B cell (primary cell): ENCODE measurements around the gene ZNF691. TPM values are rescaled to one million over a fixed set of nuclear protein-coding genes. Genes with fewer than 3 reads are reported as not detected.
A peak's percentile ranks its signal among the peaks of the same experiment; 100 is the strongest.

Experiments
- ATAC-seq: fragments of 200-7000 bp; cut with Tn5 transposase; one replicate; pipeline ENCODE4 v1.10.0; 2021; ENCODE audit warnings: low read depth, mild to moderate bottlenecking, moderate number of reproducible peaks, moderate library complexity
- CTCF ChIA-PET: fragments of 350-600 bp; sonication (Branson Sonifier 250); formaldehyde crosslinking; loops from one replicate; lab custom pipeline; 2021; ENCODE audit warnings: antibody characterized with exemption, inconsistent platforms; lab: Charles Lee
- POLR2A ChIA-PET: fragments of 350-600 bp; sonication (Branson Sonifier 250); formaldehyde crosslinking; loops from one replicate; lab custom pipeline; 2021; ENCODE audit warnings: antibody characterized with exemption; lab: Charles Lee
- DNase-seq: peaks from one replicate; pipeline ENCODE4 v3.0.0; 2013
- H2AFZ ChIP-seq: 2 replicates; pipeline ENCODE4 v1.6.1; 2012; ENCODE audit warnings: mild to moderate bottlenecking, low read depth, low read length; ENCODE audit not compliant: insufficient read depth, poor library complexity, severe bottlenecking
- H3K27ac ChIP-seq, 2 donors: 1 replicate in 1 of 2; 2 replicates in 1 of 2; pipeline ENCODE4 v1.5.1; 2012 to 2013; ENCODE audit warnings: low read length in 2 of 2, mild to moderate bottlenecking in 2 of 2, moderate library complexity in 1 of 2
- H3K27me3 ChIP-seq, 4 experiments: fragments of 200-600 bp in 1 of 4; sonication (generic) in 1 of 4; replicated peaks in 1 of 4; 1 replicate in 2 of 4; 2 replicates in 2 of 4; pipeline versions ENCODE4 v1.6.1 to v1.7.0; 2013 to 2016; ENCODE audit warnings: low read length in 3 of 4, mild to moderate bottlenecking in 2 of 4, mixed read lengths in 1 of 4, moderate library complexity in 1 of 4; ENCODE audit not compliant: insufficient read depth in 4 of 4, control insufficient read depth in 3 of 4; ENCODE audit errors: control extremely low read depth in 1 of 4
- H3K36me3 ChIP-seq, 2 experiments: replicated peaks in 1 of 2; 1 replicate in 1 of 2; 2 replicates in 1 of 2; pipeline versions ENCODE4 v1.6.1 to v1.7.1; 2013; ENCODE audit warnings: low read length in 1 of 2; ENCODE audit not compliant: insufficient read depth in 2 of 2, control insufficient read depth in 1 of 2; ENCODE audit errors: control extremely low read depth in 1 of 2, extremely low read depth in 1 of 2
- H3K4me1 ChIP-seq, 2 donors: fragments of 200-600 bp in 1 of 2; sonication (generic) in 1 of 2; 1 replicate in 1 of 2; 2 replicates in 1 of 2; pipeline versions ENCODE4 v1.5.1 to v1.6.1; 2013 to 2017; ENCODE audit warnings: low read length in 2 of 2; ENCODE audit not compliant: control insufficient read depth in 2 of 2, insufficient read depth in 2 of 2
- H3K4me2 ChIP-seq: replicated peaks from 2 replicates; pipeline ENCODE3; 2012; ENCODE audit warnings: mild to moderate bottlenecking, low read depth, low read length; ENCODE audit not compliant: poor library complexity, severe bottlenecking
- H3K4me3 ChIP-seq, 5 experiments: fragments of 200-600 bp in 1 of 5; sonication (generic) in 1 of 5; 1 replicate in 3 of 5; 2 replicates in 2 of 5; pipeline versions ENCODE4 v1.5.1 to v1.7.0; 2011 to 2016; ENCODE audit warnings: low read length in 4 of 5, mild to moderate bottlenecking in 4 of 5, low read depth in 2 of 5, control low read depth in 1 of 5, moderate library complexity in 1 of 5; ENCODE audit not compliant: insufficient read depth in 1 of 5; ENCODE audit errors: control extremely low read depth in 1 of 5, extremely low read depth in 1 of 5
- H3K79me2 ChIP-seq: fragments of 200-600 bp; sonication (generic); one replicate; pipeline ENCODE4 v1.6.0; 2016; ENCODE audit warnings: low read length; ENCODE audit not compliant: control insufficient read depth, insufficient read depth
- H3K9ac ChIP-seq: fragments of 200-600 bp; sonication (generic); 2 replicates; pipeline ENCODE4 v1.6.1; 2017; ENCODE audit warnings: mild to moderate bottlenecking, low read length, moderate library complexity
- H3K9me3 ChIP-seq, 3 donors: one replicate each; pipeline versions ENCODE4 v1.6.1 to v1.7.1; 2013; ENCODE audit warnings: low read length in 2 of 3; ENCODE audit not compliant: control insufficient read depth in 2 of 3, insufficient read depth in 1 of 3; ENCODE audit errors: control extremely low read depth in 1 of 3
- H4K20me1 ChIP-seq: 2 replicates; pipeline ENCODE4 v1.6.0; 2012; ENCODE audit warnings: mild to moderate bottlenecking, low read length; ENCODE audit not compliant: insufficient read depth, control insufficient read depth, poor library complexity, severe bottlenecking
- H3K27ac Mint-ChIP-seq: one replicate; pipeline ENCODE4 v1.8.0; 2021; ENCODE audit warnings: mixed read lengths
- H3K27me3 Mint-ChIP-seq: one replicate; pipeline ENCODE4 v1.8.0; 2021; ENCODE audit warnings: mixed read lengths
- H3K4me1 Mint-ChIP-seq: one replicate; pipeline ENCODE4 v1.8.0; 2021; ENCODE audit warnings: mixed read lengths
- H3K4me3 Mint-ChIP-seq: one replicate; pipeline ENCODE4 v1.8.0; 2021; ENCODE audit warnings: mixed read lengths
- H3K9me3 Mint-ChIP-seq: one replicate; pipeline ENCODE4 v1.8.0; 2022; ENCODE audit warnings: mixed read lengths; ENCODE audit not compliant: insufficient read depth
- CTCF ChIP-seq: fragments of 200-600 bp; IDR thresholded peaks from one replicate; pipeline ENCODE4 v1.8.0; 2022; ENCODE audit warnings: antibody characterized with exemption, mild to moderate bottlenecking
- EZH2 ChIP-seq: IDR thresholded peaks from 2 replicates; pipeline ENCODE4 v1.6.1; 2012; ENCODE audit warnings: borderline replicate concordance, low read depth, mild to moderate bottlenecking, moderate library complexity, low read length; ENCODE audit not compliant: insufficient read depth, poor library complexity, severe bottlenecking
- WGBS: methylation state at CpG from one replicate; pipeline ENCODE4 v1.1.5; 2013; ENCODE audit warnings: missing lambda C conversion rate; ENCODE audit not compliant: insufficient coverage; 5-methylcytosine and 5-hydroxymethylcytosine counted together
- intact Hi-C: fragments of 100-400 bp; cut with micrococcal nuclease; formaldehyde crosslinking; loops from one replicate; pipeline ENCODE4 v1.10.0; 2022
- polyA plus RNA-seq: library from polyadenylated mRNA; depleted of rRNA; stranded (reverse); fragments of >200 nt; gene quantifications from 2 replicates; pipeline ENCODE4 v1.2.3, GENCODE V29; 2012
- total RNA-seq, 2 donors: library from RNA; stranded (reverse); fragments of 120-200 nt in 1 of 2; gene quantifications; 1 replicate in 1 of 2; 2 replicates in 1 of 2; pipeline versions ENCODE4 v1.2.3 to v1.2.4, GENCODE V29; 2013 to 2022

Gene ZNF691
- total and polyA plus RNA-seq, 2 donors (not counting 1 experiment from before 2014, with no cell fraction given), result 12.4 to 17.1 TPM

- intact Hi-C loops, result loop anchor here (2.0 to 5.0 kb wide), 5 partner anchors 74 to 811 kb away; partner anchors contain the start of genes CDC20, PPCS, YBX1 and ZMYND12
Observed at GRCh38 chr1:42847721-42848460, 1.5 kb downstream of the ZNF691 start.

More at GRCh38 chr1:42847721-42848460, 1.5 kb downstream of the ZNF691 start:
- Histone ChIP-seq H3K9me3 (peaks cover 0 to 10% (median 0%) of the 10 kb centered on the region in 3 donors), H3K36me3 (peaks cover 0 to 5% of the 10 kb centered on the region in 2 experiments), H3K27me3 (no peaks in the 10 kb centered on the region), H2AFZ (no peak overlapping the region), H4K20me1 (no peaks in the 10 kb centered on the region), H3K79me2 (peaks cover 12% of the 10 kb centered on the region), H3K4me2 (peak overlapping the region; percentile 87), H3K9ac (no peak overlapping the region), H3K4me1 (peaks cover 28 to 38% of the 10 kb centered on the region in 2 donors), H3K4me3 (peak overlapping the region in 1 of 5 experiments; percentile 90), H3K27ac (no peak overlapping the region)
- ChIA-PET CTCF (interaction anchor here (1.9 to 3.4 kb wide), 4 partner anchors 9 to 225 kb away, joined by 7 to 27 read pairs (median 10); partner anchors contain the start of genes C1orf50 and P3H1), POLR2A (no interaction called here)
- Mint-ChIP-seq H3K27me3 (no peaks in the 10 kb centered on the region), H3K27ac (peak overlapping the region; percentile 23), H3K4me3 (peak overlapping the region; percentile 95), H3K4me1 (peaks cover 59% of the 10 kb centered on the region), H3K9me3 (no peaks in the 10 kb centered on the region)
- no CpG with 5 or more reads among the region's 6 CpGs for WGBS
- TF ChIP-seq CTCF, result no peak
- no peak for TF ChIP-seq EZH2
- no peak for ATAC-seq
- no peak for DNase-seq
